ENCODE data around the gene SMARCC1.

The SMARCC1 gene

DNA sequence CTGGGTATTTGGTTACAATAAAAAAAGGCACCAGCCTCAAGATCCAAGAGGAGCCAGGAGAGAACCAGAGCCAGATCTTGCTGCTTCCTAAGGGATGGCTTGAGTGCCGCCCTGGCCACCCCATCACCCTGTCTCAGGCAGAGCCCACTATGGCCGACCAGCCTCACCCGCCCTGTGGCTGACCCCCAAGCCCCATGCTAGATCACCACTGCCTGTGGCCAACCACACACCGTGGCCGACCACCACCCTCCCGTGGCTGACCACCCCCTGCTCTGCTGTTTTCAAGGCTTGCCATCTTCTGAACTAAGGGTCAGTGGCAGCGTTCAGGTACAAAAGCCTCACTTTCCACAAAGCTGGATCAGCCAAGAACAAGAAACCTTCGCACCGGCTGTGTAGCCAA is 215.0 kb downstream of the SMARCC1 start:
- H3K4me3 ChIP-seq (ENCODE audit: low read length), result no peak overlapping the region
- TF ChIP-seq ZNF274 (IDR thresholded peaks at IDR 0.05; ENCODE audit: low read depth, low read length), result no peak

DNA sequence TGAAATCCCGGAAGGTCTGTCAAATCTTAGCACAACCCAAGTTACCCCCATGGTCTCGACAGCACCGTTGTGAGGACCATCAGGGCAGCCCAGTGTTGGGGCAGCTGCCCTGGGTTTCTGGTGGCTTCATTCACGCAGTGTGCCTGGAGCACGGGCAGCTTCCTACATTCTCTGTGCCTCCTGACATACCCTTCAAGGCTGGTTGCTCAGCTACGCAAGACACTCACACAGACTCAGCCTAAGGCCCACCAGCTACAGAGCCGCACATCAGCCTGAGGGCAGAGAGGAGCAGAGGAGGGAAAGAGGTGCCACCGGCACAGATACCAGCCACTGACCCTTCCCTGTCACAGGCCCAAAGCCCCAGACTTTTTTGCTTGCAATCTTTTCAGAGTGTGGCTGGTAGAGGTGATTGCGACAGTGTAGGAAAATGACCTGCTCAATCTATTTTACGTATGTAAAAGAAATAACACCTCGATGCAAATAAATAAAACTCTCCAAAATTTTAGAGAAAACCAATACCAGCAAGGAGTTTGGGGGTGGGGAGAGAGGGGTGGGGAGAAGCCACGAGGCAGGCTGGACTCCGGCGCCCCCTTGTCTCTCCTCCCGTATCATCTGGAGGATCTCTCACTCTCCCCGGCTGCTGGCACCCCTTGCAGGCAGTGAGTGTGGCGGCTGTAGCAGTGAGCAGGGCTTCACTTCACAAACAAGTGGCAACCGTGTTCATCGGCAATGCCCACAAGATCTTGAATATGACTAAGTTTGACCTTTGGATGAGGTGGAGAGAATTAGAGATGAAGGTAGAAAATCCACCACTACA is 215.8 kb downstream of the SMARCC1 start:
- no peak for TF ChIP-seq ZNF274 (IDR thresholded peaks at IDR 0.05; ENCODE audit: low read depth, low read length)
- H3K4me3 ChIP-seq (ENCODE audit: low read length), result no peak overlapping the region

DNA sequence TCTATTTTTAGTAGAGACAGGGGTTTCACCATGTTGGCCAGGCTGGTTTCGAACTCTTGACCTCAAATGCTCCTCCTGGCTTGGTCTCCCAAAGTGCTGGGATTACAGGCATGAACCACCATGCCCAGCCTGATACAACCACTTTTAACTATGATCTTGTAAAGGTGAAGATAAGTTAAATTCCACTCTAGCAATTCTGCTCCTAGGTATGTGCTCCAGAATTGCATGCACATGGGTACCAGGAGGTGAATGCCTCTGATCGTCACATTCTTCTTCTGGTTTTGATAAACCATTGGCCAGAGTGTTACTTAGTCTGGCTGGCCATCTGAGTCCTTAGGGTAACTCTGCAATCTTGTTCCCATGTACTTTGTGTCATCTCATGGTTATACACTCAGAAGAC is 225.3 kb downstream of the SMARCC1 start:
- no peak for TF ChIP-seq ZNF274 (IDR thresholded peaks at IDR 0.05; ENCODE audit: low read depth, low read length)
- H3K4me3 ChIP-seq (ENCODE audit: low read length), result no peak overlapping the region

DNA sequence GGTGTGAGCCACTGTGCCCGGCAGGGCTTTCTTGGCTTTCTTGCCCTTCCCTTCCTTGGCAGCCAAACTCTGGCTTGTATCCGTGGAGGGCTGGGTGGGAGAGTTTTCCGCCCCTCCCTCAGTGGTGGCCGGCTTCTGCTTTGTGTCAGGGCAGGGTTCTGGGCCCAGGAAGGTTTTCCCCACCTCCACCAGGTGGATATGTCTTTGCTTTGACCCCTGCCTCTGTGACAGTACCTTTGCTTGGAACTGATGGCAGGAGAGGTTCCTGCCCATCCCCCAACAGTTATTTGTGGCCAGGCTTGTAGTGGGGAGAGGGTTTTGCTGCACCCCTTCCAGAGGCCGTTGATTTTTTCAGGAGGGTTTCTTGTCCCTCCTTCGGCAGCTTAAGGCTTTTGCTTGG is 227.4 kb downstream of the SMARCC1 start:
- TF ChIP-seq ZNF274 (IDR thresholded peaks at IDR 0.05; ENCODE audit: low read depth, low read length), result no peak
- no peak overlapping the region for H3K4me3 ChIP-seq (ENCODE audit: low read length)

DNA sequence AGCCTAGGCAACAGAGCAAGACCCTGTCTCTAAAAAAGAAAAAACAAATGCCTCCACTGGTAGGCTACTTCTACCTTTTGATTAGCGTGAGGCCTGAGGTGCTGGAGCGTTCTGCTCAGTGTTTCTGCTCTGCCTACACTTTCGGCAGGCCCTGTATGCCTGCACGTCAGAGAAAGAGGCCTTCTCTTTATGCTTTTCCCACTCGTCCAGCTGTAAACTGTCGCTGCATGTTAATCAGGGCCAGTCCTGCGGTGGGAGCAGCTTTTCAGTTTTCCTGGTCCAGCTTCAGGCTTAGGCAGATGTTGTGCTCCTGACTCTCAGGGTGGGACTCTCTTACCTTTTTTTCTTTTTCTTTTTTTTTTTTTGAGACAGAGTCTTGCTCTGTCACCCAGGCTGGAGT is 228.3 kb downstream of the SMARCC1 start:
- no peak overlapping the region for H3K4me3 ChIP-seq (ENCODE audit: low read length)
- TF ChIP-seq ZNF274 (IDR thresholded peaks at IDR 0.05; ENCODE audit: low read depth, low read length), result no peak

DNA sequence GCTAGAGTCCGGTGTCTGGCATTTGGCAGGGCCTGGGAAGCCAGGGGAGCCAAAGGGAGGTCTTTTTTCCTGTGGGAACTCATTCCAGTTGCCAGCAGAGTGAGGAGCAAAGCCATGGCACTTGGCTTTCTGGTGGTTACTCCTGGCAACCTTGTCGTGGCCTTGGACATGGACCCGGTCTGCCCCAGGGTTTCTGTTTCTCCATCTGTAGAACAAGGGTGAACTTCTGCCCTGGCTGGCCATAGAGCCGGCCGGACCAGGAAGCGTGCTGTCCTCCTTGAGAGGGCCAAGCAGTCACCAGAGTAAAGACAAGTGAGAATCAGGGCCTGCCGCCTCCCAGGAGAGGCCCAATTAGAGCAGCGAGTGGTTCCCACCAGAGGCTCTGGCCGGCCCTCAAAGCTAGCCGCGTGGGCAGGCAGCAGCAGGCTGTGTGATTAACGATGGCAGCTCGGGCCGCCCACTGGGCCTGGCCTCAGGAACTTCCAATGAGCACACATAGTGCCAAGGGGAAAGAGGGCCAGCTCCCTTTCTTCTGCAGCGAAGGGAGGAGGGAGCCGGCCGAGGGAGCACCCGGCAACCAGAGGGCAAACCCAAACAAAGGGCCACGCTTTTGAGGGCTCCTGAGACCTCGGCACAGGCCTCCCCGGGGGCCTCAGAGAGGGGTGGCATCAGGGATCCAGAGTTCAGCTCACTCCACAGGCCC is 239.1 kb downstream of the SMARCC1 start:
- H3K4me3 ChIP-seq (ENCODE audit: low read length), result no peak overlapping the region
- no peak for TF ChIP-seq ZNF274 (IDR thresholded peaks at IDR 0.05; ENCODE audit: low read depth, low read length)

DNA sequence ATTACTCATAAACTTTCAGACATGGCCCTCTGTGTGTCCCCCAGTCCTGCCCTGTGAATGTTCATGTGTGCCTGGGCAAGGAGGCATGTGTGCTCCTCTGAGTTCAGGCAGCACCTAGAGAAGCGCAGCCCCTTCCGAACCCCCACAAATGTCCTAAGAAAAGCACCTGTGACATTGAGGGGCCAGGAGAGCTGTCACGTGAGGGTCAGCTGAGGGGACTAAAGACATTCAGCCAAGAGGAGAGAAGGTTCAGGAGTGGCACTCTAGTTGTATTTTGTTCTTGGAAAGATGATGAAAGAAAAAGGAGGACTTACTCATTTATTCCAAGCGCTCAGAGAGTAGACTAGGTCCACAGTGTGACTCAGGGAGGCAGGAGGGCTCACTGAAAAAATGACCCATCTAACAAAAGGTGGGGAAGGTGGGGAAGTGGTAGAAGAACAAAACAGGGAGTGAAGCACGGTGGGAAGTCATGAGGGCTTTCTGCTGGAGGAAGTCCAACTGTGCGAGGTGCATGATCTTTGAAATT is 240.0 kb downstream of the SMARCC1 start:
- no peak overlapping the region for H3K4me3 ChIP-seq (ENCODE audit: low read length)
- no peak for TF ChIP-seq ZNF274 (IDR thresholded peaks at IDR 0.05; ENCODE audit: low read depth, low read length)

DNA sequence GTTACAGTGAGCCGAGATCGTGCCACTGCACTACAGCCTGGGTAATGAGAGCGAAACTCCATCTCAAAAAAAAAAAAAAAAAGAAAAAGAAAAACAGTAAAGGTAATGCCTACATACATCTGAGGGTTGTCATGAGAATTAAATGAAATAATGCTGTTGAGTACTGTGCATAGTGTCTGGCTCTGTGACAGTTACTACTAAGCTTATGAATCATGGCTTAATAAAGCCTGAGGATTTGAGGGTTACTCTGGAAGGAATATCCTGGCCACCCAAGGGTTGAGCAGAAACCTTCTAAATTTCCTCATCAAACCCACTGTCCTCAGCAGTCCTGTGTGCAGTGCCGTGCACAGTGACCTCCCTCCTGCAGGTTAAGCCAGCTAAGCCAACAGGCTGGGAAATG is 241.4 kb downstream of the SMARCC1 start:
- H3K4me3 ChIP-seq (ENCODE audit: low read length), result no peak overlapping the region
- no peak for TF ChIP-seq ZNF274 (IDR thresholded peaks at IDR 0.05; ENCODE audit: low read depth, low read length)

DNA sequence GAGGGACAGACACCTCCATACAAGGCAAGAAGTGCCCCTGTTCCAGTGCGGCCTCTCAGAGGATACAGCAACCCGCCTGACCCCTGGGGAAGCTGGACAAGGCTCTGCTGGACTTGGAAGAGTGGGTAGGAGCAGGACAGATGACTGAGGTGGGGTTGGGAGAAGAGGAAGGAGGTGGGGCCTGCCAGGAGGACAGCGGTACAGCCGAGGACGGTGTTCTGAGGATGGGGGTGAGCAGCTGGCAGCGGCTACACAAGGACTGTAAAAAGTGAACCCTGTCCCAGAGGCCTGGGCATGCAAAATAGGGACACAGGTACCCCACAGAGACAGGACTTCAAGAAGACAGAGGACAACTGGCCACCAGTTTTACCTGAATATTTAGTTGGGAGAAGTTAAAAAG is 244.7 kb downstream of the SMARCC1 start:
- no peak overlapping the region for H3K4me3 ChIP-seq (ENCODE audit: low read length)
- no peak for TF ChIP-seq ZNF274 (IDR thresholded peaks at IDR 0.05; ENCODE audit: low read depth, low read length)

DNA sequence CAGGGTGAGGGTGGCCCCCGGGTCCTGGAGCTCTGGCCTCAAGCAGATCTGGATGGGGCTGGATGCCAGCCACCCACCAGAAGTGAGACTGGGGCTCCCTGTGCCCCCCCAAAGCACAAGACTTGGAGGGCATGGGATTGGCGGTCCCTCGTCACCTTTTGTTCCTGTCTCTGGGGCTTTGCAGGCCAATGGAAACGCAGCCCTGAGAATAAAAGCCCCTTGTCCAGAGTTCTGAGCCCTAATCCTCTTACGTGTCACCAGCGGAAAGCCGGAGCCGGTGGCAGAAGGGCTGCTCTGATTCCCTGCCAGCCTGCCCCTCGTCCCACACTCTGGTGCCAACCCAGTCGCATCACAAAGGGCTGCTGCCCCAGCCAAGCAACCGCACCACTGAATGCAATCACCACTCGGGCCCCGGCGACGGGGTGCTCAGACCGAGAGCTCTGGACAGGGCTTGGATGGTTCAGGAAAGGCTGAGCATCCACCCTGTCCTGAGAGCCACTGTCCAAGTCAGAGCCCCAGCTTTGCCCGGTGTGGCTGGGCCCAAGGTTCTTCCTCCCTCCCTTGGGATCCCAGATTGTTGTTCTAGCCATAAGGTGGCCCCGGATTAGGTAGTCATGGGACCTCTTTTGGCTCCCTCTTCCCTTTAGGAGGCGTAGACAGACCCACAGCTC is 245.3 kb downstream of the SMARCC1 start:
- TF ChIP-seq ZNF274 (IDR thresholded peaks at IDR 0.05; ENCODE audit: low read depth, low read length), result no peak
- H3K4me3 ChIP-seq (ENCODE audit: low read length), result no peak overlapping the region

Measured in GM08714 (cell line).